Umbilical cord (tissue), 2 donors: ENCODE measurements around the gene HSD17B11. TPM values are rescaled to one million over a fixed set of nuclear protein-coding genes. Genes with fewer than 3 reads are reported as not detected.
A peak's percentile ranks its signal among the peaks of the same experiment; 100 is the strongest.
"Not testable (repeated sequence)": the region's sequence is repeated elsewhere in the genome, so short reads cannot be mapped to it uniquely, and the experiment has no call there.

Experiments
- DNase-seq: peaks from one replicate; pipeline ENCODE4 v3.0.0-alpha.2; 2015; ENCODE audit warnings: low spot score
- total RNA-seq: library from RNA; depleted of rRNA; stranded (reverse); fragments of >200 nt; gene quantifications from one replicate; pipeline ENCODE4 v1.2.3, GENCODE V29; 2014; ENCODE audit warnings: low replicate concordance; ENCODE audit not compliant: insufficient read depth

The HSD17B11 gene, protein sequence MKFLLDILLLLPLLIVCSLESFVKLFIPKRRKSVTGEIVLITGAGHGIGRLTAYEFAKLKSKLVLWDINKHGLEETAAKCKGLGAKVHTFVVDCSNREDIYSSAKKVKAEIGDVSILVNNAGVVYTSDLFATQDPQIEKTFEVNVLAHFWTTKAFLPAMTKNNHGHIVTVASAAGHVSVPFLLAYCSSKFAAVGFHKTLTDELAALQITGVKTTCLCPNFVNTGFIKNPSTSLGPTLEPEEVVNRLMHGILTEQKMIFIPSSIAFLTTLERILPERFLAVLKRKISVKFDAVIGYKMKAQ
- 59.0 TPM for total RNA-seq

- peak; percentile 99 for DNase-seq
These were observed at the start of gene HSD17B11 for GRCh38 chr4:87390891-87391575. Gene HSD17B11, minus strand, starts transcription at chr4:87391188. Its CDS starts 118 bp downstream, at chr4:87391070.

GRCh38 chr4:87433342-87433741 lies 42.4 kb upstream of the HSD17B11 start:
- no peak for DNase-seq

DNA sequence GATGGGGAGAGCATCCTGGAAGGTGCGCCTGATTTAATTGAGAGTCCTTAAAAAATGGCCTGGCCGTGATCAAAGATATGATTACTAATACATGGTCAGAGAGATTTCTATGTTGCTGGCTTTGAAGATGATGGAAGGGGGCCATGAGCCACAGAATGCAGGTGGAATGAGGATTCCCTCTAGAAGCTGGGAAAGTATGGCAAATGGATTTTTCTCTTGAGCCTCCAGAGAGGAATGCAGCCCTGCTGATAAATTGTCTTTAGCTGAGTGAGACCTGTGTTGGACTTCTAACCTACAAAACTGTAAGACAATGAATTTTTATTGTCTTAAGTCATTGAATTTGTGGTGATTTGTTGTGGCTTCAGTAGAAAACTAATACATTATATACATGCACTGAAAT lies 39.0 kb upstream of the HSD17B11 start:
- no peak for DNase-seq

DNA sequence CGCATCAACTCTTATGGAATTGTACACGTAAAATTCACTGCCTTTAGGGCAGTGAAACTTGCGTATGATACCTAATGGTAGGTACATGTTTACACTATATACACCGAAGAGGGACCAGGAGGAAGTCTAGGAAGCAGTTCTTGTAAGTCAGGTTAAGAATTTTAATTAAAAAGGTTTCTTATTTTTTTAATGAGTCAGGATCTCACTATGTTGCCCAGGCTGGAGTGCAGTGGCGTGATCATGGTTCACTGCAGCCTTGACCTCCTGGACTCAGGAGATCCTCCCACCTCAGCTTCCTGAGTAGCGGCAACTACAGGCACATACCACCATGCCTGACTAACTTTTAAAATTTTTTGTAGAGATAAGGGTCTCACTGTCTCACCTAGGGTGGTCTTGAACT lies 38.0 kb upstream of the HSD17B11 start:
- no peak for DNase-seq

GRCh38 chr4:87427518-87427868 lies 36.5 kb upstream of the HSD17B11 start:
- no peak for DNase-seq

DNA sequence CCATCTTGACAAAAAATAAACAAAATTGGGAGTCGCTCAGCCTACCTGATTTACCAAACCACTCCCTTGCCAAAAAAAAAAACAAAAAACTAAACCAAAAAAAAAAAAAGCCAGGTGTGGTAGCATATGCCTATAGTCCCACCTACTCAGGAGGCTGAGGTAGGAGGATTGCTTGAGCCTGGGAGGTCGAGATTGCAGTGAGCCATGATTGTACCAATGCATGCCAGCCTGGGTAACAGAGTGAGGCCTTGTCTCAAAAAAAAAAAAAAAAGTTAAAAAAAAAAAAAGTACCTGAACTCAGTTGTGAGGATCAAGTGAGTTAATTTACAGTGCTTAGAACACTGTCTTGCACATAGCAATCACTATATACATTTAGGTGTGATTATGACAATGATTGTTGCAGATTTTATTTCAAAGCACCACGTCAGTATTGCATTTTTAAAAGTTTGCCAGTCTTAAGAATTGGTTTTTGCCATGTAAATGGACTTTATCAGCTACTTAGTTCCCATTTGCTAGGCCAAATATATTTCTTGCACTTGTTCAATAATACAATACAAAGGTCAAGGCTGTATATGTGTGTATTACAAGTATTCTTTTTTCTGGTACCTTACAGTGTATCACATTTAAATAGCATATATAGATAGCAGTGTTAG lies 36.0 kb upstream of the HSD17B11 start:
- no peak for DNase-seq

DNA sequence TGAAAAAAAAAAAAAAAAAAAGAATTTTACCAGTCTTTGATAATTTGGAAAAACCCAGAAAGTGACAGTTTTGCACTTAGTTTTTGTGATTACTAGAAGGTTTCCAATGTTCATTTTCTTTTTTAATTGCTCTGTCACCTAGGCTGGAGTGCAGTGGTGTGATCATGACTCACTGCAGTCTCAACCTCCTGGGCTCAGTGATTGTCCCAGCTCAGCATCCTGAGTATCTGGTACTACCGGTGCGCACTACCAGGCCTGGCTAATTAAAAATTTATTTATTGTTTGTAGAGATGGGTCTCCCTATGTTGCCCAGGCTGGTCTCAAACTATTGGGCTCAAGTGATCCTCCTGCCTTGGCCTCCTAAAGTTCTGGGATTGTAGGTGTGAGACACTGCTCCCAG lies 34.7 kb upstream of the HSD17B11 start:
- no peak for DNase-seq

- DNase-seq: peak; percentile 64
These were observed 33.1 kb upstream of the HSD17B11 start for GRCh38 chr4:87424099-87424543.

DNA sequence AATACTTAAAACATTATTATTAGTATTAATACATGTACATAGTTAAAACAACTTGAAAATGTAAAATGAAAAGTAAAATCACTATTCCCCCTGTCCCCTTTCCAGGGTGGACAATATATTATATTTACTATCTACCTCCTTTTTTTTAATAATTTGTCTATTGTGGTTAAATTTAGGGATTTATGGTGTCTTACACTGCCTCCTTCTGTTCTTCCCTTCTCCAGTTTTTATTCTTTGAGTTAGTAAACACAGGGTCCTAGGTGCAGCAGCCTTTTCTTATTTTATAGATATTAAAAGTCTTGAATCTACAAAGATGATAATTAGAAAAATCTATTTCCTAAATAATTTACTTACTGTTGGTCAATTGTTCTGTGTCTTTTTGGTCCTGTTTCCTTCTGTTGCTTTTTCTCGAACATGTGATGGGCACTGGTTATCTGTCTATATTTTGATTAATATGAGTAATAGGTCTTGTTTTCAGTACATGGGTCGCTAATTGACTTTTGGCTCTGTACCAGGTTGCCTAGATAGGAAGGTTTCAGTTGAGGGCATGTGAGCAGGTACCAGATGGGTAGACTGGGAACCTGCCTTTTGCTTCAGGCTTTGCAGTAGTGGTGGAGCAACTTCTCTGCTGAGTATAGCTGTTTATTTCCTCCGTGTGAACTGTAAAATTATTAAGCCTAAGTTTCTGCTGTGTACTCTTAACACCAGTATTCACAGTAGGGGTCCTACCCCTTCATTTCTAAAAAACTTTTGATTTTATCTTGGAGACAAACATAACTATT lies 32.5 kb upstream of the HSD17B11 start:
- DNase-seq: peak; percentile 21

DNA sequence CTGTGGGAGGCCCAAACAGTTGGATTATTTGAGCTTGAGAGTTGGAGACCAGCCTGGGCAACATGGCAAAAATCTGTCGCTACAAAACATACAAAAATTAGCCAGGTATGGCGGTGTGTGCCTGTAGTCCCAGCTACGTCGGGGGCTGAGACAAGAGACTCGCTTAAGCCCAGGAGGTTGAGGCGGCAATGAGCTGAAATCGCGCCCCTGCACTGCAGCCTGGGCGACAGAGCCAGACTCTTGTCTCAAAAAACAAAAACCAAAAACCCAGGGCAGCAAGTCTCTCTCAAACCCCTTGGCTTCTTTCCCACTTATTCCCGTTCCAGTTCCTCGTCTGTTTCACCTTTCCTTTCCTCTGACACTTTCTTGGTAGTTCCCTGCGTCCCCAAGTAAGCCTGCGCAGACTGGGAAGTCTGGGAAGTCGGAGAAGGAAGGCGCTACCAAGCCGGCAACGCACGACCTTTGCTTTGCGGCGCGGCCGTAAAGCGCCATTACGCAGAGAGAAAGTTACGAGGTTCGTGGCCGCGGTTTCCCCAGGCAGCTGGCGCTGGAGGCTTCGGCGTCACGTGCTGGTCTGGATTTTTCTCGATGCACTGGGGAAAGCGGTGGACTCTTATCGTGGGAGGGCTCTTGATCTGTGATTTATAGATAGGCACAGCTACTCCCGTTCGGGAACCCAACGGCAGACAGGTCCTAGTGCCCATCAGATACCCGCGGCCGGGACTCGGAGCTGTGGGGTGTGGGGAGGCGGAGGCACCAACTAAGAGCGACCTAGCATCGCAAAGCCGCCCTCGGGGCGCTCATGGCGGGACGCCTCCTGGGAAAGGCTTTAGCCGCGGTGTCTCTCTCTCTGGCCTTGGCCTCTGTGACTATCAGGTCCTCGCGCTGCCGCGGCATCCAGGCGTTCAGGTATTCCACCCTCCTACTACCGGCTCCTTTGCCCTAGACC lies 31.4 kb upstream of the HSD17B11 start, which contains the start of gene NUDT9:
NUDT9 (plus strand) TSS at position 470 of the 949 bp plus-strand sequence; CDS start at position 803, 333 bp downstream.
- DNase-seq: peak; percentile 99

DNA sequence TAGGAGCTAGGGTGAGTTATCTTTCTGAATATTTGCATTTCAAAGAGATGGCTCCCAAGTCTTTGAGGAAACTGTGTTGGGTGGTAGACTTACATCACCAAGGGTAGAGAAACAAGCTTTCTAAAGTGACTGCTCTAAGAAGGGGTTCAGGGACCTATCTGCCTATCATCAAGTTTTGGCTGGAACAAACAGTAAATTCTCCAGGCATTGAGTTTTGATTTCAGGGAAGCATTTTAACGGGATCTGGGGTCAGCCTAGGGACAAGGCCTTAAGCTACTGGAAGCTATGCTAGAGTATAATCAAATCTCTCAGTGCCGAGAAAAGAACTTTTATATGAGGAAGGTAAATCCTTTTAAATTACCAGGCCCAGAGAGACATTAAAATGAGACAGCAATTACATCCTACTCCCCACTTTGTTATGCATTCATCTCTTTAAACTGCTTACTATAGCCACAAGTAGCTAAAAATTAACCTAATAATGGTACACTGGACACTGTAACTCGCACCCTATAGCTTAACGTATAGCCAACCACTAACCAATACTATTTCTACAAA lies 29.4 kb upstream of the HSD17B11 start:
- peak; percentile 26 for DNase-seq

DNA sequence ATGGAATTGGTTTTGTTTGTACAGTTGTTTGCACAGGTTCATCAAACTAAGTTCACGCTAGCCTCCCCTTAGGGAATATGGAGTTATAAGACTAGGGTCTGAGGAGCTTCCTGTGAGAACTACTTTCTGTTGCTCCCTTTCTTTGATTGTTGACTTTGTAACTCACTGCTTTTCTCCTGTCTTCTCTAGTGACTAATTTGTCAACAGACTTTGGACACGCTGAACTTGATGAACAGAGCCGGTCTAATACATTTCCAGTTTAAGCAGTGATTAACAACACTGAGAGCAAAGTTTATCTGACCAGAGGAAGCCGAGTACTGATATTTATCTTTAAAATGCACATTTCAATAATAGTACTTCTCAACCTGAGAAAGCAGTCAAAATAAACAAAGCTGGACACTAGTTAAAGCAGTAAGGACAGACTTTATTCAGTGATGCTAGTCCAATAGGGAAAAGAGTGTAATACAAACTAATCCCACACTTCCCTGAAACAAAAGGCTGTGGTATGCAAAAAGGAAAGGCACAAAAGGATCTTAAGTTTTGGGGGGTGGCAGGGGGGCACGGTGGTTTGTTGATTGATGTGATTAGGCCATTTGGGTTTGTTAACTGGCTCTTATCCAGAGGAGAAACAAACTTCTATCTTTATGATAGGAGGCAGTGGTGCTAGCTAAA lies 28.7 kb upstream of the HSD17B11 start:
- no peak for DNase-seq

DNA sequence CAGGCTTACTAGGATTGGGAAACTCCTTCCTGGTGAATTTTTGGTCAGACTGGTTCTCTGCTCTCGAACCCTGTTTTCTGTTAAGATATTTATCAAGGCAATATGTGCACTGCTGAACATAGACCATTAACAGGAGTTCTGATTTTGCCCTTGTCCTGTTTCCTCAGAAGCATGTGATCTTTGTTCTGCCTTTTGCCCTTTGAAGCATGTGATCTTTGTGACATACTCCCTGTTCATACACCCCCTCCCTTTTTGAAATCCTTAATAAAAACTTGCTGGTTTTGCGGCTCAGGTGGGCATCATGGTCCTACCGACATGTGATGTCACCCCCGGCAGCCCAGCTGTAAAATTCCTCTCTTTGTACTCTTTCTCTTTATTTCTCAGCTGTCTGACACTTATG lies 27.4 kb upstream of the HSD17B11 start:
- DNase-seq: not testable (repeated sequence)

- no peak for DNase-seq
These were observed 26.0 kb upstream of the HSD17B11 start for GRCh38 chr4:87416965-87417364.

DNA sequence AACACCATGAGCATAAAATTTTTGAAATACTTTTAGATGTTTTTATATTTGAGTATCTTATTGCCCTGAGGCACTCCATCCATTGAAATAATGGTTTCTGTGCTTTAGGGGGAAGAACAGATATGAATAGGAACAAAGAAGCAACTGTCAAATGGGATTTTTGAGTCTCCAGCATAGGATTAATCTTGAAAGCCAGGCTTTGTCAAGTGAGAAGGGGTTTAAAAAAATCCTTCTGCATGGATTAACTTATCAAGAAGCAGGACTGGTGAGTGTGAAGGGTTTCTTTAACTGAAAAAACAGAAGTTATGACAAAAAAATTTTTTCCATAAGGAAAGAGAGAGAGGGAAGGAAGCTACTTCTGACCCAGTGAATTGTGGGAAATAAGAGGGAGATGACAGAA lies 23.8 kb upstream of the HSD17B11 start:
- DNase-seq: peak; percentile 56

DNA sequence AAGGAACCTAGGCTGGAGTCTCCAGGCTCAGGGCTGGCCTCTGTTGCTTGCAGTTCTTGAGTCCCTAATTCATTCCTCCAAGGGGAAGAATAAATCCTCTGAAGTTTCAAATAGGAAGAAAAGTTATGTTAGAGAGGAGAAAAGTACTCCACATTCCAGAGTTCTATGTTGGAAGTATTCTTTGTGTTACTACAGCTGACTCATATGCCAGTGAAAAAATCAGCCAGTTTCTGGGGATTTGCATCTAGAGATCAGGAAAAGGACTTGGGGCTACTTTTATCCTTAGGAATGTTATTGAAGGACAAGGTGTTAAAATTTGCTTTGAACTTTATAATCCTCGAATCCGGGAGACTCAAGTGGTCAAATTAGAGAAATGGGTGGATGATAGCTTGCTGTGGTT lies 19.7 kb upstream of the HSD17B11 start:
- DNase-seq: peak; percentile 56

DNA sequence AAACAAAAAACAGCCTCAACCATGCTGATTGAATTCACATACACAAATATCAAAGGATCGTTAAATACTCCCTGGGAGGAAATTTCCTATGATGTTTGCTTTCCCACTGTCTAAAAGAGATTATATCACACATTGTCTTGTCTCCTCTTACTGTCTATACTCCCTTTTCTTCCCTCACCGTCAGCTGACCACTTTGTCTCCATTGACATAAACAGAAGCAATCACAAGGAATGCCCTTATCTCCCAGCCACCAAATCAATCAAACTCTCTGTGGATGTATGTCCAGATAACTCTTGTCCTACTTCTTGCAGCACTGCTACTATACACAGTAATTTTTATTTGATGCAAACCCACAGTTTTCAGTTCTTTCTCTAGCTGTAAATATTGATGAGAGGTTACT lies 19.2 kb upstream of the HSD17B11 start:
- DNase-seq: peak; percentile 15

- peak; percentile 17 for DNase-seq
These were observed 18.5 kb upstream of the HSD17B11 start for GRCh38 chr4:87409420-87409939.

DNA sequence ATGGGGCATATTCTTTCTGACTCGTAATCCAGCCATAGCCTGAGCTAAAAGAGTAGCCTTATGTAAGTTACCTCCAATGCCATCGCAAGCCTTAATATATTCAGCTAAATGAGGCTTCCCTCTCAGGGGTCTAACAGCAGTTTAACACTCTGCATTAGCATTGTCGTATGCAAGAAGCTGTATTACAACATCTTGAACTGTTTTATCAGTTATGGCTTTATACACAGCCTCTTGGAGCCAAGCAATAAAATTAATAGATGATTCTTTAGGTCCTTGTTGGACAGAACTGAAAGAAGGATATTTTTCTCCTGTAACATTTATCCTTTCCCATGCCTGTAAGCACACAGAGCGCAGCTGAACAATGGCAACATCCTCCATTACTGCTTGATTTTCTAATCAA lies 15.9 kb upstream of the HSD17B11 start:
- DNase-seq: peak; percentile 83
